ENCODE results near the gene EPHB1. TPM values are rescaled to one million over a fixed set of nuclear protein-coding genes. Genes with fewer than 3 reads are reported as not detected.

Gene EPHB1
- total RNA-seq, 1 donor from 2014 or later, result 3.8 TPM

DNA sequence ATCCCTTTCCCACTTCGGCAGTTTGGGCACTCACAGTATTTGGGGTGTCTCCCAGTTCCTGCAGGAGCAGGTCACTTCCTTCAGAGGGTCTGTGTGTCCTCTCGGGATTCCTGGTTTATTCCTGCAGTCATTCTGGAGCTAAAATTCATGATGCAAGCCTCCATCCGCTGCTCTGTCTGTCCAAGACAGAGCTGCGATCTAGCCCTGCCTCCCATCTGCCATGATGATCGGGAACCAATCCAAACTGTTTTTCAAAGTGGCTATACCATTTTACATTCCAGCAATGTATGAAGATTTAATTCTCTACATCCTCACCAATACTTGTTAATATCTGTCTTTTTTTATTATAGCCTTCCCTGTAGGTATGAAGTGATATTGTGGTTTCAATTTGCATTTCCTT is 273.0 kb downstream of the EPHB1 start:
- POLR2A ChIA-PET, result no interaction called here
- ATAC-seq (ENCODE audit: low read depth) (no peak), DNase-seq (no peak)
- TF ChIP-seq, protein P1, sequence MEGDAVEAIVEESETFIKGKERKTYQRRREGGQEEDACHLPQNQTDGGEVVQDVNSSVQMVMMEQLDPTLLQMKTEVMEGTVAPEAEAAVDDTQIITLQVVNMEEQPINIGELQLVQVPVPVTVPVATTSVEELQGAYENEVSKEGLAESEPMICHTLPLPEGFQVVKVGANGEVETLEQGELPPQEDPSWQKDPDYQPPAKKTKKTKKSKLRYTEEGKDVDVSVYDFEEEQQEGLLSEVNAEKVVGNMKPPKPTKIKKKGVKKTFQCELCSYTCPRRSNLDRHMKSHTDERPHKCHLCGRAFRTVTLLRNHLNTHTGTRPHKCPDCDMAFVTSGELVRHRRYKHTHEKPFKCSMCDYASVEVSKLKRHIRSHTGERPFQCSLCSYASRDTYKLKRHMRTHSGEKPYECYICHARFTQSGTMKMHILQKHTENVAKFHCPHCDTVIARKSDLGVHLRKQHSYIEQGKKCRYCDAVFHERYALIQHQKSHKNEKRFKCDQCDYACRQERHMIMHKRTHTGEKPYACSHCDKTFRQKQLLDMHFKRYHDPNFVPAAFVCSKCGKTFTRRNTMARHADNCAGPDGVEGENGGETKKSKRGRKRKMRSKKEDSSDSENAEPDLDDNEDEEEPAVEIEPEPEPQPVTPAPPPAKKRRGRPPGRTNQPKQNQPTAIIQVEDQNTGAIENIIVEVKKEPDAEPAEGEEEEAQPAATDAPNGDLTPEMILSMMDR (IDR thresholded peaks at IDR 0.05), result no peak
- peaks cover 13% of the 10 kb centered on the region for H3K9me3 Mint-ChIP-seq
- no peaks in the 10 kb centered on the region for H3K27me3 Mint-ChIP-seq
- H3K27ac Mint-ChIP-seq, result no peak overlapping the region
- no peaks in the 10 kb centered on the region for H3K4me1 Mint-ChIP-seq
- CTCF ChIA-PET, result no interaction called here
- H3K36me3 Mint-ChIP-seq (ENCODE audit: low read depth), result no peaks in the 10 kb centered on the region
- intact Hi-C loops (cut with micrococcal nuclease), result no loop called here
- H3K4me3 Mint-ChIP-seq, result no peak overlapping the region

DNA sequence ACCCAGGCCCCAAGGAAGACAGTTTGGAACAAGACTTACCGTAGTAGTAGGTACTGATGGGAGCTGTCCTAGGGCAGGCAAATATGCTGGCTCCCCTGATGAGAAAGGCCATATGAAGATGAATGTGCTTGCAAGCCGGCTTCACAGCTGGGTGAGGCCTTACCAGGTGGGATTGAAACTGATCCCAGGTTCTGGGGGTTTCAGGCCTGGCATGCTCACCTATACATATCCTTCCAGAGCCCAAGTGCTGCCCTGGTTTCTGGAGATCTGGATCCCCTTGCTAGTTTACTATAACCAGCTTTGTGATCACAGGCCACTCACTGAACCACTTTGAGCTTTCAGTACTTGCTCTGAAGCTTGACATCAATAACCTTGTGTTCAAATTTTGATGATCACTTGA is 274.3 kb downstream of the EPHB1 start:
- no peak for DNase-seq
- no peak for ATAC-seq (ENCODE audit: low read depth)
- ChIA-PET POLR2A (no interaction called here), CTCF (no interaction called here)
- TF ChIP-seq, protein P1 (IDR thresholded peaks at IDR 0.05), result no peak
- H3K27ac Mint-ChIP-seq, result no peak overlapping the region
- H3K4me1 Mint-ChIP-seq, result no peaks in the 10 kb centered on the region
- H3K27me3 Mint-ChIP-seq, result no peaks in the 10 kb centered on the region
- H3K4me3 Mint-ChIP-seq, result no peak overlapping the region
- H3K9me3 Mint-ChIP-seq, result peaks cover 6% of the 10 kb centered on the region
- intact Hi-C loops (cut with micrococcal nuclease), result no loop called here
- no peaks in the 10 kb centered on the region for H3K36me3 Mint-ChIP-seq (ENCODE audit: low read depth)

DNA sequence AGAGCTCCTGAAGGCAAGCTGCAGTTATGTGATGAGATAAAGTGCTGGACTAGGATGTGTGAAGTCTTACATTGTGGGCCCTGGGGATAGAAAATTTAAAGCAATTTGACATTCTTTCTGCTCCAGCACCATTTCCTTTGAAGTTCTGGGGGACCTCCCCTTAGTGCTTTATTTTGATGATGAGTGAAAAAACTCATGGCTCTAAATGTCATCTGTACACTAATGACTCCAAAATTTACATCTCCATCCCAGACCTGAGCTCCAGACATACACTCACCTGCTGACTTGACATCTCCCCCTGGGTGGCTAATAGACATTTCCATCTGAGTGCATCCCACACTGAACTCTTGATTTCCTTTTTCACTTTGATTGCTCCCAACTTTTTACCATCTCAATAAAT is 276.4 kb downstream of the EPHB1 start:
- no peak for ATAC-seq (ENCODE audit: low read depth)
- no peak for DNase-seq
- H3K4me1 Mint-ChIP-seq, result no peaks in the 10 kb centered on the region
- no peaks in the 10 kb centered on the region for H3K27me3 Mint-ChIP-seq
- CTCF ChIA-PET, result no interaction called here
- POLR2A ChIA-PET, result no interaction called here
- H3K27ac Mint-ChIP-seq, result no peak overlapping the region
- no peaks in the 10 kb centered on the region for H3K9me3 Mint-ChIP-seq
- intact Hi-C loops (cut with micrococcal nuclease), result no loop called here
- no peak overlapping the region for H3K4me3 Mint-ChIP-seq
- H3K36me3 Mint-ChIP-seq (ENCODE audit: low read depth), result no peaks in the 10 kb centered on the region
- TF ChIP-seq, protein P1 (IDR thresholded peaks at IDR 0.05), result no peak

DNA sequence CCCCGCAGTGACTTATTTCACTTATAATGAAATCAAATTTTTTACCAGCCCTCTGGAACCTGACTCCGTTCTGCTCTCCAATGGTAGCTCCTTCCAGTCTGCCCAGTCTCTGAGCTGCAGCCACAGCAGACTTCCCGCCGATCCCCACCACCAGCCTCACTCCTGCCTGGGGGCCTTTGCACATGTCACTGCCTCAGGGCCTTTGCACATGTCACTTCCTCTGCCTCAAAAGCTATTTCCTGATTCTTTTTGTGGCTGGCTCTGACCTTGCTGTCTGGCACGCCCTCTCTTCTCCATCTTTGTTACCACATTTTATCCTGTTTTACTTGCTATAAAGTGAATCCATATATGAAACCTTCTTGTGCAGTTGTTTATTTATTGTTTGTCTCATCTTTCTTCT is 277.4 kb downstream of the EPHB1 start:
- Mint-ChIP-seq H3K9me3 (no peaks in the 10 kb centered on the region), H3K4me1 (no peaks in the 10 kb centered on the region), H3K27me3 (no peaks in the 10 kb centered on the region), H3K4me3 (no peak overlapping the region), H3K36me3 (ENCODE audit: low read depth) (no peaks in the 10 kb centered on the region), H3K27ac (no peak overlapping the region)
- CTCF ChIA-PET, result no interaction called here
- POLR2A ChIA-PET, result no interaction called here
- intact Hi-C loops (cut with micrococcal nuclease), result no loop called here
- DNase-seq (no peak), ATAC-seq (ENCODE audit: low read depth) (no peak)
- TF ChIP-seq, protein P1 (IDR thresholded peaks at IDR 0.05), result no peak

DNA sequence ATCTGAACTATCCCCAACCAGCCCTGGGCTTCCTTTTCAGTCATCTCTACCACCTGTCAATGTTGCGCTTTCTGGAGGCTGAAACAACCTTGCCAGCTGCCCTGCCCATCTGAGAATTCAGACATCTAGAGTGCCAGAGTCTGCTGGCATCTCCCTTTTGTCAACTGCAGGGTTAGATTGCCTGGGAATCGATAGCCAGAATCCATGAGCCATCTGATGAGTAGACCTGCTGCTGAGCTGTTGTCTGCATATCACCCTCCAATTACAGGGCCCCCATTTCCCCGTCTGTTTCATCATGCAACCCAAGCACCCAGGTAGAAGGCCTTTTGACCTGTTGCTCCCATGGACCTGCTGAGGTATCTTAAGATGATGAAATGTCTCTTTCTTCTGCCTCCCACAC is 280.1 kb downstream of the EPHB1 start:
- ChIA-PET CTCF (no interaction called here), POLR2A (no interaction called here)
- intact Hi-C loops (cut with micrococcal nuclease), result no loop called here
- Mint-ChIP-seq H3K4me3 (no peak overlapping the region), H3K4me1 (no peaks in the 10 kb centered on the region), H3K27ac (no peak overlapping the region), H3K27me3 (no peaks in the 10 kb centered on the region), H3K9me3 (no peaks in the 10 kb centered on the region), H3K36me3 (ENCODE audit: low read depth) (no peaks in the 10 kb centered on the region)
- ATAC-seq (ENCODE audit: low read depth), result no peak
- TF ChIP-seq, protein P1 (IDR thresholded peaks at IDR 0.05), result no peak
- no peak for DNase-seq
